WERI-Rb-1 (cell line): ENCODE results near the gene ZSCAN10.
"Not testable (repeated sequence)": the region's sequence is repeated elsewhere in the genome, so short reads cannot be mapped to it uniquely, and the experiment has no call there.

Source experiments
- DNase-seq: peaks from one replicate; pipeline ENCODE4 v3.0.0-alpha.2; 2020
- H3K27ac ChIP-seq: fragments of 250-450 bp; sonication (Bioruptor Pico); 2 replicates; pipeline ENCODE4 v1.5.1; 2020; ENCODE audit warnings: mild to moderate bottlenecking, moderate library complexity
- H3K27me3 ChIP-seq: fragments of 250-450 bp; sonication (Bioruptor Pico); 2 replicates; pipeline ENCODE4 v1.5.1; 2021; ENCODE audit warnings: mild to moderate bottlenecking, low read depth, moderate library complexity; ENCODE audit not compliant: insufficient read depth, severe bottlenecking
- H3K36me3 ChIP-seq: fragments of 250-450 bp; sonication (Bioruptor Pico); 2 replicates; pipeline ENCODE4 v1.5.1; 2020; ENCODE audit warnings: mild to moderate bottlenecking, moderate library complexity
- H3K4me3 ChIP-seq: 2 replicates; pipeline ENCODE4 v1.5.1; 2011; ENCODE audit warnings: low read depth, mild to moderate bottlenecking, control low read depth, low read length
- H3K9me3 ChIP-seq: fragments of 250-450 bp; sonication (Bioruptor Pico); 2 replicates; pipeline ENCODE4 v1.5.1; 2021; ENCODE audit warnings: mild to moderate bottlenecking, moderate library complexity; ENCODE audit not compliant: severe bottlenecking
- TF ChIP-seq, protein P1 (sequence below): IDR thresholded peaks from 2 replicates; pipeline ENCODE4 v1.5.1; 2011; ENCODE audit warnings: low read depth, mild to moderate bottlenecking, control low read depth, inconsistent platforms, low read length

Gene ZSCAN10

DNA sequence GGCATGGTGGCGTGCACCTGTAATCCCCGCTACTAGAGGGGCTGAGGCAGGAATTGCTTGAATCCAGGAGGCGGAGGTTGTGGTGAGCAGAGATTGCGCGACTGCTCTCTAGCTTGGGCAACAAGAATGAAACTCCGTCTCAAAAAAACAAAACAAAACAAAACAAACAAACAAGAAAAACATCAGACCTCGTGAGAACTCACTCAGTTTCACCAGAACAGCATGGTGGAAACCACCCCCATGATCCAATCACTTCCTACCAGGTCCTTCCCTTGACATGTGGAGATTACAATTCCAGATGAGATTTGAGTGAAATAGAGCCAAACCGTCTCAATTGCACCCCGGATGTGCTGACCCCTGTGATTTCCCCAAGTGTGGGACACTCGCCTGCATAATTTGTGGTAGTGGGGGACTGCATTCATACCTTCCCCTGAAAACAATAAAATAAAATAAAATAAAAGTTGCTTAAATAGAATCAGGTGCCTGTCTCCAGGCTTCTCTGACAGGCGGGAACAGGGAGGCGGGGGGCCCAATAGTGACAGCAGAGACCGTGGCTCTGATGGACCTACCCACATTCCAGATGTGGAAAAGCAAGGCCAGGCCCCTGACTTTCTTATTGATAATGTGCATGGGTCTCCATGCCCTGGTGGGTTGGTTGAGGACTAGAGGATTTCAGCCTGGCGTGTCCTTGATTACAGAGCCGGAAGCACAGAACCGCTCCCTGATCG lies 13.1 kb downstream of the ZSCAN10 start:
- Histone ChIP-seq H3K27ac (no peak overlapping the region), H3K36me3 (no peaks in the 10 kb centered on the region), H3K4me3 (no peak overlapping the region), H3K9me3 (no peaks in the 10 kb centered on the region), H3K27me3 (no peaks in the 10 kb centered on the region)
- TF ChIP-seq, protein P1, sequence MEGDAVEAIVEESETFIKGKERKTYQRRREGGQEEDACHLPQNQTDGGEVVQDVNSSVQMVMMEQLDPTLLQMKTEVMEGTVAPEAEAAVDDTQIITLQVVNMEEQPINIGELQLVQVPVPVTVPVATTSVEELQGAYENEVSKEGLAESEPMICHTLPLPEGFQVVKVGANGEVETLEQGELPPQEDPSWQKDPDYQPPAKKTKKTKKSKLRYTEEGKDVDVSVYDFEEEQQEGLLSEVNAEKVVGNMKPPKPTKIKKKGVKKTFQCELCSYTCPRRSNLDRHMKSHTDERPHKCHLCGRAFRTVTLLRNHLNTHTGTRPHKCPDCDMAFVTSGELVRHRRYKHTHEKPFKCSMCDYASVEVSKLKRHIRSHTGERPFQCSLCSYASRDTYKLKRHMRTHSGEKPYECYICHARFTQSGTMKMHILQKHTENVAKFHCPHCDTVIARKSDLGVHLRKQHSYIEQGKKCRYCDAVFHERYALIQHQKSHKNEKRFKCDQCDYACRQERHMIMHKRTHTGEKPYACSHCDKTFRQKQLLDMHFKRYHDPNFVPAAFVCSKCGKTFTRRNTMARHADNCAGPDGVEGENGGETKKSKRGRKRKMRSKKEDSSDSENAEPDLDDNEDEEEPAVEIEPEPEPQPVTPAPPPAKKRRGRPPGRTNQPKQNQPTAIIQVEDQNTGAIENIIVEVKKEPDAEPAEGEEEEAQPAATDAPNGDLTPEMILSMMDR: no peak
- no peak for DNase-seq

- Histone ChIP-seq H3K27me3 (no peaks in the 10 kb centered on the region), H3K4me3 (no peak overlapping the region), H3K9me3 (no peaks in the 10 kb centered on the region), H3K27ac (no peak overlapping the region), H3K36me3 (no peaks in the 10 kb centered on the region)
- no peak for DNase-seq
- TF ChIP-seq, protein P1: no peak
Observed at GRCh38 chr16:3084969-3085670, 14.0 kb downstream of the ZSCAN10 start.

GRCh38 chr16:3084491-3084890 lies 14.6 kb downstream of the ZSCAN10 start:
- Histone ChIP-seq H3K27me3 (no peaks in the 10 kb centered on the region), H3K27ac (no peak overlapping the region), H3K9me3 (no peaks in the 10 kb centered on the region)

DNA sequence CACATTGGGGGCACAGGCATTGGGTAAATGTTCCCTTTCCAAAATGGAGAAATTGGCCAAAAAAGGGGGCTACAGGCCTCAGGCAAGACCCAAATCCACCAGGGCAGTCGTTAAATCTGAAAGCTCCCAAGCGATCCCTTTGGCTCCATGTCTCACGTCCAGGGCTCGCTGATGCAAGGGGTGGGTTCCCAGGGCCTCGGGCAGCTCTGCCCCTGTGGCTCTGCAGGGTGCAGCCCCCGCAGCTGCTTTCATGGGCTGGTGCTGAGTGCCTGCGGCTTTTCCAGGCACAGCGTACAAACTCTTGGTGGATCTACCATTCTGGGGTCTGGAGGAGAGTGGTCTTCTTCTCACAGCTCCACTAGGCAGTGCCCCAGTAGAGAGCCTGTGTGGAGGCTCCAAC lies 15.7 kb downstream of the ZSCAN10 start:
- not testable (repeated sequence) for H3K9me3 ChIP-seq, H3K4me3 ChIP-seq, H3K36me3 ChIP-seq, DNase-seq, H3K27me3 ChIP-seq, H3K27ac ChIP-seq

More at GRCh38 chr16:3084491-3084890, 14.6 kb downstream of the ZSCAN10 start:
- Histone ChIP-seq H3K4me3 (no peak overlapping the region), H3K36me3 (no peaks in the 10 kb centered on the region)
- TF ChIP-seq, protein P1: no peak
- DNase-seq: no peak

- H3K36me3 ChIP-seq, H3K27ac ChIP-seq, H3K9me3 ChIP-seq, H3K27me3 ChIP-seq, DNase-seq, H3K4me3 ChIP-seq: not testable (repeated sequence)
Observed at GRCh38 chr16:3081957-3082356, 17.1 kb downstream of the ZSCAN10 start.

GRCh38 chr16:3080024-3080423 lies 19.1 kb downstream of the ZSCAN10 start:
- Histone ChIP-seq H3K27ac (no peak overlapping the region), H3K9me3 (no peaks in the 10 kb centered on the region), H3K4me3 (no peak overlapping the region), H3K27me3 (no peaks in the 10 kb centered on the region), H3K36me3 (no peaks in the 10 kb centered on the region)
- no peak for DNase-seq
- TF ChIP-seq, protein P1: no peak
